HepG2 (cell line): ENCODE data around the gene INTS15. TPM values are rescaled to one million over a fixed set of nuclear protein-coding genes. Genes with fewer than 3 reads are reported as not detected.

Experiments used
- DPF2 ChIP-seq: sonication (generic); formaldehyde crosslinking; IDR thresholded peaks from 2 replicates; pipeline ENCODE4 v1.4.0; 2020; ENCODE audit warnings: mild to moderate bottlenecking, low read depth, missing genetic modification reagents, borderline replicate concordance
- HOXA3 ChIP-seq: sonication (generic); formaldehyde crosslinking; IDR thresholded peaks from 2 replicates; pipeline ENCODE4 v1.5.0; 2020; ENCODE audit warnings: missing genetic modification reagents
- NFRKB ChIP-seq: fragments of 450-650 bp; IDR thresholded peaks from 2 replicates; pipeline ENCODE4 v1.6.1; 2017
- NRL ChIP-seq: sonication (generic); formaldehyde crosslinking; IDR thresholded peaks from 2 replicates; pipeline ENCODE4 v1.5.0; 2020; ENCODE audit warnings: missing genetic modification reagents, mild to moderate bottlenecking, moderate library complexity, borderline replicate concordance
- SETDB1 ChIP-seq: sonication (generic); formaldehyde crosslinking; IDR thresholded peaks from 2 replicates; pipeline ENCODE4 v1.5.1; 2020; ENCODE audit warnings: missing genetic modification reagents, mild to moderate bottlenecking, borderline replicate concordance
- ZBTB38 ChIP-seq: sonication (generic); formaldehyde crosslinking; IDR thresholded peaks from 2 replicates; pipeline ENCODE4 v1.5.1; 2020; ENCODE audit warnings: mild to moderate bottlenecking, missing genetic modification reagents
- ZEB1 ChIP-seq: IDR thresholded peaks from 2 replicates; pipeline ENCODE4 v1.6.1; 2012; ENCODE audit warnings: mild to moderate bottlenecking, low read depth, inconsistent platforms; ENCODE audit not compliant: insufficient replicate concordance
- polyA plus RNA-seq, 8 experiments: library from polyadenylated mRNA; depleted of rRNA in 3 of 8; stranded (reverse) in 7 of 8; unstranded in 1 of 8; fragments of >200 nt; fragmentation: Illumina TruSeq in 4 of 8; extraction: Trizol in 4 of 8; gene quantifications; 2 replicates each; pipeline versions ENCODE4 v1.2.1 to v1.2.3, GENCODE V29; 2011 to 2016; ENCODE audit warnings: low read depth in 4 of 8, missing spikeins in 1 of 8, mixed read lengths in 1 of 8; ENCODE audit not compliant: insufficient read depth in 1 of 8
- total RNA-seq, 5 experiments: library from RNA; depleted of rRNA; stranded (reverse); fragments of >200 nt; fragmentation: Illumina TruSeq; extraction: Trizol; gene quantifications; 2 replicates each; pipeline ENCODE4 v1.2.3, GENCODE V29; 2016; ENCODE audit warnings: low read depth in 1 of 5
- TF ChIP-seq, protein P1 (sequence below), 2 experiments: sonication (generic) in 1 of 2; formaldehyde crosslinking in 1 of 2; IDR thresholded peaks; 2 replicates each; pipeline versions ENCODE4 v1.6.1 to v1.9.0; 2014 to 2022; ENCODE audit warnings: antibody characterized with exemption in 1 of 2, borderline replicate concordance in 1 of 2, inconsistent platforms in 1 of 2, low read depth in 1 of 2, missing genetic modification reagents in 1 of 2
- TF ChIP-seq, protein P2 (sequence below): sonication (generic); formaldehyde crosslinking; IDR thresholded peaks from 2 replicates; pipeline ENCODE4 v1.5.0; 2020; ENCODE audit warnings: mild to moderate bottlenecking, missing genetic modification reagents
- TF ChIP-seq, protein P3 (sequence below): fragments of 450-650 bp; IDR thresholded peaks from 2 replicates; pipeline ENCODE4 v1.6.1; 2017; ENCODE audit warnings: mild to moderate bottlenecking

INTS15 gene
- total and polyA plus RNA-seq, 2 of the 13 experiments (the other 11 are each of a cell fraction or from before 2014, with no cell fraction given): 16.3 to 25.7 TPM

DNA sequence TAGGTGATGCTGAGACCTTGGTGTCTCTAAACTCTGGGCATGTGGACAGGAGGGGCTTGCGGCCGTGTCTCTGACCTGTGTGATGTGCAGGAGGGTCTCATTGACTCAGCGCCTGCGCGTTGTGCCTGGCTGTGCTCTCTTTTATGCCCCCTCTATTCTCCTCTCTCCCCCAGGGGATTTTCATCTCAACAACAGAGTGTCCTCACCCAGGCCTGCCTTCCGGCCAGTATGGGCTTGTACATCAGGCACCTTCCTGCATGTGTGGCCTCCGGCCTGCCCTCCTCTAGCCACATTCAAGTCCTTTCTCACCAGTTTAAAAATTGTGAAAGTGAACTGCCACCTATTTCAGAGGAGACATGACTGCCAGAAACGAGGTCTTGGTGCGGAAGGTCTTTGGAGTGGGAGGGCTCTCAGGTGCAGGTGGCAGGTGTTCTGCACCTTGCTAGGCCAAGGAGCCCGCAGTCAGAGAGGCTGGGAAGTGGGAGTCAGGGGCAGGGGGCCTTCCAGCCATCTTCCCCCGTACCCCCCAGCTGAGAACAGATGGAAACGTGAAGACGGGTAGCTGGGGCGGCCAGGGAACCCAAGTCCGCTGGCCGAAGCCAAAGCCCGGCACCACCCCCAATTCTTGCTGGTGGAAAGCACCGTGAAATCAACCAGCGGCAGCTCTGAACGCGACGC, 531 bp upstream of the INTS15 start (continued):
- TF ChIP-seq, protein P1, sequence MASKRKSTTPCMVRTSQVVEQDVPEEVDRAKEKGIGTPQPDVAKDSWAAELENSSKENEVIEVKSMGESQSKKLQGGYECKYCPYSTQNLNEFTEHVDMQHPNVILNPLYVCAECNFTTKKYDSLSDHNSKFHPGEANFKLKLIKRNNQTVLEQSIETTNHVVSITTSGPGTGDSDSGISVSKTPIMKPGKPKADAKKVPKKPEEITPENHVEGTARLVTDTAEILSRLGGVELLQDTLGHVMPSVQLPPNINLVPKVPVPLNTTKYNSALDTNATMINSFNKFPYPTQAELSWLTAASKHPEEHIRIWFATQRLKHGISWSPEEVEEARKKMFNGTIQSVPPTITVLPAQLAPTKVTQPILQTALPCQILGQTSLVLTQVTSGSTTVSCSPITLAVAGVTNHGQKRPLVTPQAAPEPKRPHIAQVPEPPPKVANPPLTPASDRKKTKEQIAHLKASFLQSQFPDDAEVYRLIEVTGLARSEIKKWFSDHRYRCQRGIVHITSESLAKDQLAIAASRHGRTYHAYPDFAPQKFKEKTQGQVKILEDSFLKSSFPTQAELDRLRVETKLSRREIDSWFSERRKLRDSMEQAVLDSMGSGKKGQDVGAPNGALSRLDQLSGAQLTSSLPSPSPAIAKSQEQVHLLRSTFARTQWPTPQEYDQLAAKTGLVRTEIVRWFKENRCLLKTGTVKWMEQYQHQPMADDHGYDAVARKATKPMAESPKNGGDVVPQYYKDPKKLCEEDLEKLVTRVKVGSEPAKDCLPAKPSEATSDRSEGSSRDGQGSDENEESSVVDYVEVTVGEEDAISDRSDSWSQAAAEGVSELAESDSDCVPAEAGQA (IDR thresholded peaks at IDR 0.05; ENCODE audit: low read depth): no peak
- TF ChIP-seq, protein P1 (CRISPR knock-in tag; IDR thresholded peaks at IDR 0.05; ENCODE audit: borderline replicate concordance): no peak
- TF ChIP-seq ZBTB38 (CRISPR knock-in tag) (peak; percentile 25; the same call in 1 of the 2 replicates), DPF2 (CRISPR knock-in tag) (0 out of 2 replicates have a peak, but pooled peaks have one; percentile 1), HOXA3 (no peak), ZEB1 (peak; percentile 3), NRL (CRISPR knock-in tag) (peak; percentile 76; the same call in 1 of the 2 replicates), NFRKB (no peak), SETDB1 (no peak)
- TF ChIP-seq, protein P2, sequence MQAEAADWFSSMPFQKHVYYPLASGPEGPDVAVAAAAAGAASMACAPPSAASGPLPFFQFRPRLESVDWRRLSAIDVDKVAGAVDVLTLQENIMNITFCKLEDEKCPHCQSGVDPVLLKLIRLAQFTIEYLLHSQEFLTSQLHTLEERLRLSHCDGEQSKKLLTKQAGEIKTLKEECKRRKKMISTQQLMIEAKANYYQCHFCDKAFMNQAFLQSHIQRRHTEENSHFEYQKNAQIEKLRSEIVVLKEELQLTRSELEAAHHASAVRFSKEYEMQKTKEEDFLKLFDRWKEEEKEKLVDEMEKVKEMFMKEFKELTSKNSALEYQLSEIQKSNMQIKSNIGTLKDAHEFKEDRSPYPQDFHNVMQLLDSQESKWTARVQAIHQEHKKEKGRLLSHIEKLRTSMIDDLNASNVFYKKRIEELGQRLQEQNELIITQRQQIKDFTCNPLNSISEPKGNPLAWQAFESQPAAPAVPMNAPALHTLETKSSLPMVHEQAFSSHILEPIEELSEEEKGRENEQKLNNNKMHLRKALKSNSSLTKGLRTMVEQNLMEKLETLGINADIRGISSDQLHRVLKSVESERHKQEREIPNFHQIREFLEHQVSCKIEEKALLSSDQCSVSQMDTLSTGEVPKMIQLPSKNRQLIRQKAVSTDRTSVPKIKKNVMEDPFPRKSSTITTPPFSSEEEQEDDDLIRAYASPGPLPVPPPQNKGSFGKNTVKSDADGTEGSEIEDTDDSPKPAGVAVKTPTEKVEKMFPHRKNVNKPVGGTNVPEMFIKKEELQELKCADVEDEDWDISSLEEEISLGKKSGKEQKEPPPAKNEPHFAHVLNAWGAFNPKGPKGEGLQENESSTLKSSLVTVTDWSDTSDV (CRISPR knock-in tag): 0 out of 2 replicates have a peak, but pooled peaks have one; percentile 25
- TF ChIP-seq, protein P3, sequence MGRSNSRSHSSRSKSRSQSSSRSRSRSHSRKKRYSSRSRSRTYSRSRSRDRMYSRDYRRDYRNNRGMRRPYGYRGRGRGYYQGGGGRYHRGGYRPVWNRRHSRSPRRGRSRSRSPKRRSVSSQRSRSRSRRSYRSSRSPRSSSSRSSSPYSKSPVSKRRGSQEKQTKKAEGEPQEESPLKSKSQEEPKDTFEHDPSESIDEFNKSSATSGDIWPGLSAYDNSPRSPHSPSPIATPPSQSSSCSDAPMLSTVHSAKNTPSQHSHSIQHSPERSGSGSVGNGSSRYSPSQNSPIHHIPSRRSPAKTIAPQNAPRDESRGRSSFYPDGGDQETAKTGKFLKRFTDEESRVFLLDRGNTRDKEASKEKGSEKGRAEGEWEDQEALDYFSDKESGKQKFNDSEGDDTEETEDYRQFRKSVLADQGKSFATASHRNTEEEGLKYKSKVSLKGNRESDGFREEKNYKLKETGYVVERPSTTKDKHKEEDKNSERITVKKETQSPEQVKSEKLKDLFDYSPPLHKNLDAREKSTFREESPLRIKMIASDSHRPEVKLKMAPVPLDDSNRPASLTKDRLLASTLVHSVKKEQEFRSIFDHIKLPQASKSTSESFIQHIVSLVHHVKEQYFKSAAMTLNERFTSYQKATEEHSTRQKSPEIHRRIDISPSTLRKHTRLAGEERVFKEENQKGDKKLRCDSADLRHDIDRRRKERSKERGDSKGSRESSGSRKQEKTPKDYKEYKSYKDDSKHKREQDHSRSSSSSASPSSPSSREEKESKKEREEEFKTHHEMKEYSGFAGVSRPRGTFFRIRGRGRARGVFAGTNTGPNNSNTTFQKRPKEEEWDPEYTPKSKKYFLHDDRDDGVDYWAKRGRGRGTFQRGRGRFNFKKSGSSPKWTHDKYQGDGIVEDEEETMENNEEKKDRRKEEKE: no peak
